Activated T-helper 1 cell treated with Interleukin-2 at 50 U/mL for 16 hours (primary cell): ENCODE data around the gene GABRB3.

ENCODE experiments used
- DNase-seq: peaks from one replicate; pipeline ENCODE4 v3.0.0-alpha.2; 2020; ENCODE audit warnings: low read depth

Gene GABRB3

DNA sequence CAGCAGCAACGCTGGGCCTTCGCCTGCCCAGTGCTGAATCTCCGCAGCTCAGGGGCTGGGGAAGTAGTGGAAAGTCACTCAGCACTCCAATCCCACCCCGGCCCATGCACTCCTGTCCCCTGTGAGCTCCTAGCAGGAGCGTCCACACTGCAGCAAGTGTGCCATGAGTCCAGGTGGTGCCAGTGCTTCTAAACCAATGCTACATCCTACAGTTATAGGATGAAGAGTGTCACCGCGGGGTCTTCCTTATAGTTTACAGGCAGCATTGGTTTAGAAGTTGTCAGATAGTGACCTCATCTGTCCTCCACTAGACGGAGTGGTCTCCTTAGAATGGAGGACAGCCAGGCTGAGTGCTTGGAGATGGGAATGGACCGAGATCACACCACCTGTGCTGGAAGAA is 221.4 kb downstream of the GABRB3 start:
- no peak for DNase-seq

DNA sequence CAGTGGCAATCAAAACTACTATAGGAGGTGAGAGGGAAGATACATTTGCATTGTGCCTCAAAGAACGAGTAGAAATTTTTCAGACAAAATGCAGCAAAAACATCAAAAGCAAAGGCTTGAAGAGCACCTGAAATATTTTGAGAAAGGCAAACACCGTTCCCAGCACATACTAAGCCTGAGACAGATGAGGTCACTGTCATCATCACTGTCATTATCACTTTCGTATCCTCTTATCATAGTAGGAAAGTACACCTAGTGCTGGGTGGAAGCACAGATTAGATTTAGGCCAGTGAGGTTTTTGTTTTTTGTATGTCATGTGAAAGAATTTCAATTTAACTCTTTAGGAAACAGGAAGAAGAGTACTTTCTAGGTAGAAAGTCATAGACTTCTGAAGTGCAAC is 222.0 kb downstream of the GABRB3 start:
- DNase-seq, result no peak

DNA sequence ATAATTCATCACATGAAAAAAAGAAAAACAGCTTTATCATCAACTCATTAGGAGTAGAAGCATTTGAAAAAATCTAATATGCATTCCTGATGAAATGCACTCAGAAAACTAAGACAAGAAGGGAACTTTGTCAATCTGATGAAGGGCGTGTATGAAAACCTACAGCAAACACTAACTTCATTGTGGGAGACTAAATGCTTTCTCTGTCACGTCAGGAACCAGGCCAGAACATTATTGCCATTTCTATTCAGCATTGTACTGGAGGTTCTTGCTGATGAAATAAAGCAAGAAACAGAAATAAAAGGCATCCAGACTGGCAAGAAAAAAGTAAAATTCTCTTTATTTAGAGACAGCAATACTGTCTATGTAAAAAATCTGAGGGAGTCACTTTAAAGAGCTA is 235.2 kb downstream of the GABRB3 start:
- DNase-seq, result no peak

DNA sequence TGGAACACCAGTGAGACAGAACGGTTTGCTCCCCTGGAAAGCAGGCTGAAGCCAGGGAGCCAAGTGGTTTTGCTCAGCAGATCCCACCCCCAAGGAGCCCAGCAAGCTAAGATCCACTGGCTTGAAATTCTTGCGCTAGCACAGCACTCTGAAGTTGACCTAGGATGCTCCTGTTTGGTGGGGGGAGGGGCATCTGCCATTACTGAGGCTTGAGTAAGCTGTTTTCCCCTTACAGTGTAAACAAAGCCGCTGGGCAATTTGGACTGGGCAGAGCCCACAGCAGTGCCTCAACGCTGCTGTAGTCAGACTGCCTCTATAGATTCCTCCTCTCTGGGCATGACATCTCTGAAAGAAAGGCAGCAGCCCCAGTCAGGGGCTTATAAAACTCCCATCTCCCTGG is 241.4 kb downstream of the GABRB3 start:
- no peak for DNase-seq

DNA sequence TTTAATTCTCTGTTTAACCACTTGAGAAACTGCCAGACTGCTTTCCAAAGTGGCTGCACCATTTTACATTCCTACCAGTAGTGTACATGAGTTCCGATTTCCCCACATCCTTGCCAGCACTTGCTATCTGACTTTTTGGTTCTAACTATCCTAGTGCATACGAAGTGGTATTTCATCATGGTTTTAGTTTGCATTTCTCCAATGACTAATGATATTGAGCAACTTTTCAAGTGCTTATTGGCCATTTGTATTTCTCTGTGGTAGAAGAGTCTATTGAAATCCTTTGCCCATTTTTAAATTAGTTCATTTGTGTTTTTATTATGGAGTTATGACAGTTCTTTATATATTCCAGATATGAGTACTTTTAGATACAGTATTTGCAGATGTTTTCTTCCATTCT is 247.8 kb downstream of the GABRB3 start:
- DNase-seq, result no peak

DNA sequence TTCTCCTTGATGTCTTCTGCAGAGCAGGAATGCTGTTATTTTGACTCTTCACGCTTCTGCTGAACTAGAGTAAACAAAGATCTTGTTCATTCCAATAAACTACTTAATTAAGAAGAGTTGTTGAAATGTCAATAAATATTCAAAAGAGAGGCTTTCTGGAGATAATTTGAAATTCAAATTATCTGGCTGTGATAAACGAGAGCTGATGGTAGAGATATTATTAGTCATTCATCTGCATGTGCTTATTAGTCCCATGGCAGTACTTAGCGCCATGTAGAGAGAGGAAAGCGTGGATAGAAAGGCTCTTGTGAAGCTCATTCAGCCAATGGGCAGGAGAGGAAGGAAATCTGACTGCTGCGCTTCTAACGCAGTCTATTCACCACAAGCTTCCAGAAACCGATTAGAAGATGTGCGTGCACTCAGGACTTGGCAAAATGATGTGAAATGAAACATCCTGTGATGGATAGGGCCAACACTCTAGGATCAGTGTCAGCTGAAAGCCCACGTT is 251.1 kb downstream of the GABRB3 start:
- no peak for DNase-seq

DNA sequence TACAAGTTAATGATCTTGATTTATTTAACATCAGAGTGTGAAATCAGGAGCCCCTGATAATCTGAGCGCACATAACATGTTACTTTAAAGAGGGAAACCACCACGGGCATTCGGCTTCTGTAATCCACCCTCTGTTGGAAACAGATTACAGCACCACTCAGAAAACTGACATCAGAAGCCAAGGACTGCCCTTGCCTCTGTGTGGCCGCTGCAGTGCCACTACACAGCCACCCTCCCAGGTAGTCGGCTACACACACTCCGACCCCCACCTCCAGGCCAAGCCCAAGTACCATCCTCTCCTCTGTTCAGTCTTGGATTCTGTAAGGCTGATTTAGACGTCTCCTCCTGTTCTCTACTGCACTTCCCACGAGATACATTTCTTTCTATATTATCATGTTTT is 251.7 kb downstream of the GABRB3 start:
- DNase-seq, result no peak

DNA sequence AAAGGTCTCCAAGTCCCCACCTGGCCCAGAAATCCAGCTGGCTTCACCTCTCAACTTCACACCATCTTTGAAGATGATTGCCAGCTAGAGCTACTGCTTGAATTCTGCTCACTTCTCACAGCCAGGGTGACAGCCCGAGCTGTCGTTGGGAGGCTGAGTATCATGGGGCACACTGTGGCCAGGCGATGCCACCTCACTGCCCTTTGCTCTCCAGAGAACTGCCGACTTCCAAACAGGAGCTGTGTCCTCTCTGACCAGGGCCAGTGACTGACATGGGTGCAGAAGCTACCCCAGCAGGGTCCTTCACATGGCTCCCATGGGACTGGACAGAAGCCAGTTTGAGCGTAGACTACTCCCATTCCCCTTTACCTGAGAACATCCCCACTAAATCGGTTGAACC is 254.0 kb downstream of the GABRB3 start:
- DNase-seq, result no peak

DNA sequence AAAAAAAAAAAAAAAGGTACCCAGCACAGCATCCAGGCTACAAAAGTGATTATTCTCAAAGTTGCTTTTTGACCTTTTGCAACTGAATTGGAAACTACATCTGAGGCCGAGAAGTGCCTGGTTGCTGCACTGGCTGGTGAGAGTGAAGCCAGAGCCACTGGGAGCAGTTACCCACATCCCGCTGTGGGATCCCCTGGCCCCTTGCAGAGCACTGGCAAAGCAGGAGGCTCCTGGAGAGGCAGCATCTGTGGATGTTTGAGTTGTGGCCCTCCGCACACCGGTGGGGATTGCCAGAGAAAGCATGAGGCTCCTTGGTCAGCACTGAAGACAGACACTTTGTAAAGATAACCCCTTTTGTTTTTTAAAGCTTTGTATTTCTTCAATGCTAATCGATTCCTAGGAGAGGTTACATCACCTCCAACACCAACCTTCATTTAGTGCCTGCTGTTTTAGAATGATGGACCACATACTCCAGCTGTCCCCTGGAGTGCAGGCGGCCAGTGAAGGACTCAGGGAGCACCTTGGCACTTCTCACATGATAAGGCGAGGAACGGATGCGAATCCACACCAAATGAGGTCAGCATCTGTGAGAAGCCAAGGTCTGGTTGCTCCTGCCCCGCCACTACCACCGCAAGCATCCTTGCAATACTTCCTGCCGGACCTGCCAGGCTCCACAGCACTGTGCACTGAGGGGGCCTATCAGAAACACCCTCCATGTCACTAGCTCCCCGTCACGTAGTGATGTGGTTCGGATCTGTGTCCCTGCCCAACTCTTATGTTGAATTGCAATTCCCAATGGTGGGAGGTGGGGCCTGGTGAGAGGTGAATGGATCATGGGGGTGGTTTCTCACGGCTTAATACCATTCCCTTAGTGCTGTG is 256.5 kb downstream of the GABRB3 start:
- DNase-seq, result no peak

DNA sequence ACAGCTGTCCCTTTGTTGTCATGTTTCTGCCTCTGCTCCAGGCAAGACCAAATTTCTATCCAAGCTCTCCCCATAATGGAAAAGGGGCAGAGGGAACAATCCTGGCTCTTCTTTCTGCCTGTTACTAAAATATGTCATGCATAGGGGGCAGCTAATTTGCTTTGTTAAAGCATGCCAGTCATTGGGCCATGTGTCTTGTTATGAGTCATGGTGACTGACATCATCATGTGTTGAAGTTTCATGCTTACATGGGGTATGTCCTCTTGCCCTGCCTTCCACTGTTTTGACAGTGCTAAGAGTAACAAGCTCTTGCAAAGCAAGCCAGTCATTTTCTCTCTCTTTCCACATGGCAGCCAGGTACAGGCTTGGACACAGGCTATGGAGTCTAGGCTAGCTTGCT is 268.9 kb downstream of the GABRB3 start:
- DNase-seq, result no peak
